Heart right ventricle (tissue), 16 donors: ENCODE measurements around the gene PAX3. TPM values are rescaled to one million over a fixed set of nuclear protein-coding genes. Genes with fewer than 3 reads are reported as not detected.

Source experiments
- ATAC-seq, 8 donors: fragments of 200-7000 bp; cut with Tn5 transposase; one replicate each; pipeline ENCODE4 v1.9.1; 2020; ENCODE audit warnings: mild to moderate bottlenecking in 8 of 8, moderate library complexity in 8 of 8, moderate number of reproducible peaks in 1 of 8
- DNase-seq, 2 donors: peaks; one replicate each; pipeline ENCODE4 v3.0.0-alpha.2; 2020
- H3K27ac ChIP-seq, 10 donors: fragments of 200-600 bp; sonication (generic) in 2 of 10; one replicate each; pipeline versions ENCODE4 v1.5.0 to v1.8.0; 2020 to 2022; ENCODE audit warnings: mild to moderate bottlenecking in 3 of 10
- H3K27me3 ChIP-seq, 7 donors: fragments of 200-600 bp; one replicate each; pipeline ENCODE4 v1.8.0; 2021 to 2022; ENCODE audit warnings: mild to moderate bottlenecking in 2 of 7
- H3K36me3 ChIP-seq, 9 donors: fragments of 200-600 bp; sonication (generic) in 1 of 9; one replicate each; pipeline versions ENCODE4 v1.5.0 to v1.8.0; 2020 to 2022; ENCODE audit warnings: mild to moderate bottlenecking in 2 of 9
- H3K4me1 ChIP-seq, 9 donors: fragments of 200-600 bp; sonication (generic) in 1 of 9; one replicate each; pipeline versions ENCODE4 v1.5.0 to v1.8.0; 2020 to 2022; ENCODE audit warnings: mild to moderate bottlenecking in 4 of 9
- H3K4me3 ChIP-seq, 10 donors: fragments of 200-600 bp; sonication (generic) in 2 of 10; one replicate each; pipeline versions ENCODE4 v1.5.0 to v1.8.0; 2020 to 2022; ENCODE audit warnings: mild to moderate bottlenecking in 7 of 10, moderate library complexity in 2 of 10
- H3K9me3 ChIP-seq, 11 donors: fragments of 200-600 bp in 10 of 11; sonication (generic) in 2 of 11; one replicate each; pipeline versions ENCODE4 v1.5.0 to v1.8.0; 2013 to 2022; ENCODE audit warnings: mild to moderate bottlenecking in 2 of 11, control low read depth in 1 of 11, moderate library complexity in 1 of 11
- CTCF ChIP-seq, 9 donors: fragments of 200-600 bp; sonication (generic) in 2 of 9; IDR thresholded peaks; one replicate each; pipeline versions ENCODE4 v1.5.0 to v1.8.0; 2021 to 2022; ENCODE audit warnings: antibody characterized with exemption in 9 of 9, mild to moderate bottlenecking in 5 of 9, moderate library complexity in 1 of 9
- whole genome bisulfite sequencing, 2 donors: extraction: QIAGEN DNeasy Blood & Tissue Kit; methylation state at CpG; one replicate each; pipeline ENCODE4 v1.1.7; 2013; ENCODE audit warnings: inconsistent platforms in 1 of 2; 5-methylcytosine and 5-hydroxymethylcytosine counted together
- intact Hi-C, 10 donors: fragments of 100-400 bp; cut with DNase I; formaldehyde crosslinking; loops; one replicate each; pipeline versions ENCODE4 v1.11.1 to v1.14.2; 2022
- polyA plus RNA-seq, 2 donors: library from polyadenylated mRNA; stranded (reverse); fragments of 200-250 nt; gene quantifications; one replicate each; pipeline ENCODE4 v1.2.3, GENCODE V29; 2013
- total RNA-seq, 10 donors: library from RNA; stranded (reverse); fragmentation: NEBNext Ultra II Directional in 3 of 10; extraction: Animal tissue kit (Norgen Biotek cat#: 25700) in 3 of 10; gene quantifications; one replicate each; pipeline versions ENCODE4 v1.2.1 to v1.2.4, GENCODE V29; 2021 to 2023
- donor health status: Arrhythmogenic right ventricular cardiomyopathy.
- donor health status: ischemic (EF 13 %, LVEDD 7.1; RV severe dilation, severe dysfunction).
- donor health status: healthy with polysubstance abuse.
- donor health status: DM: no; HTN: yes; CAD: no.
- donor health status: DM: no; HTN: no; CAD: no.
- donor health status: ischemic (EF 25% LVEDD 6.9; RV normal size, moderate dysfunction).
- donor health status: ischemic (EF 25% LVEDD 5.7; RV mildly dilated, moderate dysfunction).
- donor health status: healthy.
- donor health status: DM: yes; HTN: yes; CAD: no.
- donor health status: Ischemic cardiomyopathy.
- donor health status: ischemic (EF 35%, LVEDD 5.7; RV mildly dilated, moderate dysfunction).
- donor health status: nonischemic (EF 11% LVEDD 7.7; RV severe dilation, severe dysfunction).
- donor health status: DM: yes; HTN: yes; CAD: no.
- donor health status: PGD.
- donor health status: ischemic (EF 29% LVEDD 5.4; RV normal size, mild dysfunction).
- donor health status: nonischemic (EF 23%, LVEDD 6.1; RV moderate dilation, normal function).

Gene PAX3
- total and polyA plus RNA-seq, 12 donors = 0.01 TPM; not detected in 11

DNA sequence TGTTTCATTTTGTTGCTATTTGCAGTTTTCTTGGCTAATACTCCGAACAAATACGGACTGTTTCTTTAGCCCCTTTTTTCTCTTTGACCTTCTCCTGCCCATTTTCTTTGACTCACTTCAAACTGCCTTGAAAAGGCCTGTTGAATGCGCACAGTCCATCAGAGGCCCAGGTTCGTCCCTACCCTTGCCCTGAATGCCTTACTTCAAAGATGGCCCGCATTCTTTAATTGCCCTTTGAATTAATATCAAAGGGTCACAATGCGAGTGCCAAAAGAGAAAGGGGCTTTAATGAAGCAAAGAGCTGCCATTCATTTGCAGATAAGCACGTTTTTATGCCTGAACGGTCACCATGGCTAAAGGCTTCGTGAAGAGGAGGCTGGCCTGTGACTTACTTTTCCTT lies 29.7 kb downstream of the PAX3 start:
- WGBS, 2 donors = 53 to 54% methylated on average over 9 of the region's 9 CpGs
- intact Hi-C loops = no loop called here
- ATAC-seq = no peak

GRCh38 chr2:222268311-222268990 lies 30.3 kb downstream of the PAX3 start:
- DNase-seq (no peak), ATAC-seq (no peak)
- no peak for TF ChIP-seq CTCF (IDR thresholded peaks at IDR 0.05)
- Histone ChIP-seq H3K9me3 (peaks cover 0 to 8% (median 0%) of the 10 kb centered on the region in 11 donors), H3K27me3 (peaks cover 0 to 64% (median 46%) of the 10 kb centered on the region in 7 donors), H3K4me3 (no peak overlapping the region), H3K4me1 (no peaks in the 10 kb centered on the region), H3K36me3 (no peaks in the 10 kb centered on the region), H3K27ac (no peak overlapping the region)
- 49 to 50% methylated on average over 16 of the region's 16 CpGs for WGBS, 2 donors
- intact Hi-C loops = no loop called here

More for the DNA sequence above, 29.7 kb downstream of the PAX3 start:
- Histone ChIP-seq H3K27me3 (peaks cover 0 to 64% (median 48%) of the 10 kb centered on the region in 7 donors), H3K27ac (no peak overlapping the region), H3K4me3 (no peak overlapping the region), H3K4me1 (no peaks in the 10 kb centered on the region), H3K36me3 (no peaks in the 10 kb centered on the region), H3K9me3 (peaks cover 0 to 2% (median 0%) of the 10 kb centered on the region in 11 donors)
- no peak for DNase-seq
- no peak for TF ChIP-seq CTCF (IDR thresholded peaks at IDR 0.05)

DNA sequence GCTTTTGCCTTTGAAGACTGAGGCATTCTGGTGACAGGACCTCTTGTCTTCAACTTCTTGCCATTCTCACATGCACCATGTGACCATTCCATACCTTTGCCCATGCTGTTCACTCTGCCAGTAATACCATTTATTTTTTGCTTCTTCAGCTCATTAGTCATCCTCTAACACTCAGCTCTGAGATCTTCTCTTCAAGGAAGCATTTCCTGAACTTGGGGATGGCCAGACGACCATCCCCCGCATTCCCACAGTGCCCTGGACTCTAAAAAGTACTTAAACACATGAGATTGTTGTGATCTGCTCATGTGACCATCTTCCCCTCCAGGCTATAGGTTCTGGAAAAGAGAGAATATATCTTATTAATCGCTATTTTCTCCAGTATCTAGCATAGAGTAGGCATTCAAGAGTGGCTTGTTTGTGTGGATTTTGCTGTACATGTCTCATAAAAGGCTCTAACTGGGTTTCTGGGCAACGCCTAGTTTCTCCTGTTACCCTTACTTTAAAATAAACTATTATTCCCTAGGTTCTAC lies 33.9 kb downstream of the PAX3 start:
- WGBS, 2 donors = 69 to 78% methylated on average over 4 of the region's 4 CpGs

DNA sequence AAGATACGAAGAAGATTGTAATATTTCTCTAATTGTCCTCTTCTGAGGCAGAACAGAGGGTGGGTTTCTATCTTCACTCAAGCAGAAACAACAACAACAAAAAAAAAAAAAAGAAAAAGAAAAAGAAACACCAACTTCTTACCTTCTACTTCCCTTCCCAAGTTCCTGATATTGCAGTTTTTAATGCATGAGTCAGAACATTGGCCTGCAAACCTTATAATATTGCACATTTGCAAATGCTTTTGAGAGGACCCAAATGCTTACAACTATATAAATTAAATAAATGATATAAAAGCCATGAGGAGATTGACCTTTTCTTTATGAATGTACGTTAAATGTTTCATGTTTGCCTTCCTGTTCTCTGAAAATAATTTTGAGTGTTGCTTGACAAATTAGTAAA lies 37.3 kb downstream of the PAX3 start:
- no peak for DNase-seq
- Histone ChIP-seq H3K27me3 (peaks cover 0 to 72% (median 33%) of the 10 kb centered on the region in 7 donors), H3K27ac (no peak overlapping the region), H3K4me3 (no peak overlapping the region), H3K9me3 (peaks cover 0 to 8% (median 0%) of the 10 kb centered on the region in 11 donors), H3K4me1 (no peaks in the 10 kb centered on the region), H3K36me3 (no peaks in the 10 kb centered on the region)
- no peak for ATAC-seq
- no peak for TF ChIP-seq CTCF (IDR thresholded peaks at IDR 0.05)
- intact Hi-C loops = no loop called here
- 79 to 81% methylated on average over 2 of the region's 2 CpGs for WGBS, 2 donors

More for the DNA sequence above, 33.9 kb downstream of the PAX3 start:
- no peaks in the 10 kb centered on the region for H3K4me1 ChIP-seq
- ATAC-seq (no peak), DNase-seq (no peak)
- intact Hi-C loops = no loop called here
- H3K36me3 ChIP-seq = no peaks in the 10 kb centered on the region
- no peak overlapping the region for H3K27ac ChIP-seq
- H3K4me3 ChIP-seq = no peak overlapping the region
- peaks cover 0 to 8% (median 0%) of the 10 kb centered on the region in 11 donors for H3K9me3 ChIP-seq
- H3K27me3 ChIP-seq = peaks cover 0 to 77% (median 33%) of the 10 kb centered on the region in 7 donors
- TF ChIP-seq CTCF (IDR thresholded peaks at IDR 0.05) = no peak
